ENCODE data around the gene CLSTN2. TPM values are rescaled to one million over a fixed set of nuclear protein-coding genes. Genes with fewer than 3 reads are reported as not detected.
"Not testable (repeated sequence)": the region's sequence is repeated elsewhere in the genome, so short reads cannot be mapped to it uniquely, and the experiment has no call there.

Gene CLSTN2
- polyA plus RNA-seq, 12 donors: 2.5 to 5.7 (median 3.4) TPM; not detected in 1

DNA sequence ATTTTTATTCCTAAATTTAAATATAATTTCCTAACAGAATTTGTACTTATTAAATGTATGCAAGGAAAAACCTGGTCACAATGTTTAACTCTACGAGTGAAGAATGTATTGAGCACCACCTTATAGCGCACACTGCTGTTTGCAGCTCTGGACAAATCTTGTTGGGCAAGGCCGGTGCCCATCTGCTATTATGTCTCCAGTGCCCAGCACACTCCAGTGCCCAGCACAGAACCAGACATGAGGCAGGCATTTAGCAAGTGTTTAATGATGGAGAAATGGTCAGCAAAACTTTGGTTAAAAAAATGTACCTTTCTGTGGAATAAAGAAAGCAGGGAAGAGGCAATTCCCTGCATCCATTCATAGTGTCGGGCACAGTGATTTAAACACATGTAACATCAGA lies 488.2 kb downstream of the CLSTN2 start:
- no peak for DNase-seq

DNA sequence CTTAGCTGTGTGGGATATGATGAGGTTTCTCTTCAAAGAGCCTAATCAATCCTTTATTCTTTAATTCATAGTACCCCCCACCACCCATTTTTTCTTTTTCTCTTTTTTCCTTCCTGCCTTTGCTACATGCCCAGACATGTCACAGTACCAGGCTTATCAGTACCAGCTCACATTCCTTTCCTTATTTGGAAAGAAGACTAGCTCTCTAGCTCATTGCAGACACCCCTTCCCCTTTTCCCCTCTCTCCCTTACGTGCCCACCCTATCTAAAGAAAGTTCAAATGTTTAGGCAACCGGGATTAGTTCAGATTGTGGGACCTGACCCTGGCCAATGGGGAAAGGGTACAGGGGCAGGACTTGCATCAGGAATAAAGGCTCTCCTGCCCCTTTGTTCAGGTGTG lies 488.6 kb downstream of the CLSTN2 start:
- not testable (repeated sequence) for DNase-seq

DNA sequence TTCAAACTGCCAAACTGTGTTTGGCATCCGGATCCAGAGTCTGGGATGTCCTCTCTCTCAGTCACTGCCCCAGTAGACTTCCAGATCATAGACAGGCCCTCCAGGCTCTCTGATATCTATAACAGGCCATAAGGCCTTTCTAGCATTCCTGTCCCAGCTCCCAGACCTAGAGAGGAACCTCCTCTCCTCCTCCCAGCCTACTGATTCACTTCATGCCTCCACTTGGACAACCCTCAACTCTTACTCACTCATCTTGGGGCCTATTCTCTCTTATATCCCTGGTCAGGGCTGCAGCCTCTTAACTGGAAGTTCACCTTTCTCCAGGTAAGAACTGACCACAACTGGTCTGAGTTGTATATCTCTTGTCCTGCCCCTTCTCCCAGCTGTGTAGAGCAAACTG lies 489.2 kb downstream of the CLSTN2 start:
- DNase-seq: no peak

DNA sequence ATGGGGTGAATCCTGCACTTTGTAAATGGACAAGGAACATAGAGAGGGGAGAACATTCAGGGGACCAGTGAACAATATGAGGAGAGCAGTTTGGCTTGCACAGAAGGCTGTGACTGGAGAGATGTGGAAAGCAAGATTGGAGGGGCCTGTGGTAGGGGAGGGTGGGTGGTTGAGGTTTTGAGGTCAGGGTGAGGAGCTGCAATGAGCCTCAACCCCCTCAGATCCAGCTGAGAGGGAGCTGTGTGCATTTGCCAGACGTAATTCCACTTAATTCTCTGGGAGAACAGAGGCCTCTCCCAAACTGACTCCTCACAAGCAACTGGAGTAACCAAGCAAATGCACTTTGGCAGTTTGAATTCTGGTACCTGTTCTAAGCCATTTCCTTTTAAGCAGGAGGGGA lies 489.7 kb downstream of the CLSTN2 start:
- no peak for DNase-seq

DNA sequence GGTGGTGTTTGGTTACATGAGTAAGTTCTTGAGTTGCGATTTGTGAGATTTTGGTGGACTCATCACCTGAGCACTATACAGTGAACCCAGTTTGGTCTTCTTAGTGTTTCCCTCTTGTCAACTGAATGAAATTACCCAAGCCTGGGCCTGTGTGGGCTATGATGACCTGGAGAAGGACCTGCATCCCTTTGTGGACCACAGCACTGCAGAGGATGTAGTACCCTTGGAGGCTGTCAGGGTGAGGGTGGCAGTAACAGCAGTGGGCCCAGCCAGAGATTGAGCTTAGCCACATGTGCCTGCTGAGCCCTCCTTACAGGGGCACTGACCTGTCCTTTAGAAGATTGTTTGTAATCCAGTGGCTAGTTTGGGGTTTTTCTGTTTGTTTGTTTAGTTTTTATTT lies 492.8 kb downstream of the CLSTN2 start:
- no peak for DNase-seq

DNA sequence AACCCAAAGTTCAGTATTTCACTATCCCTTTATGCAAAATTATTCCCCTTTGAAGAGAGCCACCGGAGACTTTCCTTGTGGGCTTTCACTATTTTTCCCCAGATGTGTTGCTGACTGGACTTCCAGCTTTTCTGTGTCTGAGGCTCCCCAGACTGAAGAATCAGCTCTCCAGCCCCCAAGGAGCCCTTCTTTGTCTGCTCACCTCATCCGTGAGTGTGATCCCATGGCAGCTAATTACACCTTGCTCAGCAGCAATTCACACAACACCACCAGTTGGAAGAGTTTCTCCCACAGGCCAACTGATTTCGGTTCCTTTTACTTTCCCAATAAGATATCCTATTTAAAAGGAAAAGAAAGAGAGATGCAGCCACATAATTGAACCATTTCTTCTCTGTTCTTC lies 493.4 kb downstream of the CLSTN2 start:
- no peak for DNase-seq

DNA sequence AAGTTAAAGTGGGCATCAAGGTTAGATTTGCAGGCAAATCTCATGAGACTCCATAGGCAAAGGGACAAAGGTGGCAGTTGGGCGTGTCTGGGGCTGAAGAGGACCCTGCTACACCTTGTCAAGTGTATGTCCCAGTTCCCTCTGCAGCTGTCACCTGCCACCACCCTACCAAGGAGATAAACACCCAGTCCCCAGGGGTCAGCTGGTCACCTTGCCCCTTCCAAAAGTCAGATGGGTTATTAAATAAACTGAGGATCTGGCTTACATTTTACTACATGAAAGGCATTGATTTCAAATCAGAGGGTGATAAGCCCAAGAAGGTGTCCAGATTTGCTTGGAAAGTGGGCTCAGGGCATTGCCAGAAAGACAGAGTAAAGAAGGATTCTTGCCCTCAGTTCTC lies 494.8 kb downstream of the CLSTN2 start:
- no peak for DNase-seq

DNA sequence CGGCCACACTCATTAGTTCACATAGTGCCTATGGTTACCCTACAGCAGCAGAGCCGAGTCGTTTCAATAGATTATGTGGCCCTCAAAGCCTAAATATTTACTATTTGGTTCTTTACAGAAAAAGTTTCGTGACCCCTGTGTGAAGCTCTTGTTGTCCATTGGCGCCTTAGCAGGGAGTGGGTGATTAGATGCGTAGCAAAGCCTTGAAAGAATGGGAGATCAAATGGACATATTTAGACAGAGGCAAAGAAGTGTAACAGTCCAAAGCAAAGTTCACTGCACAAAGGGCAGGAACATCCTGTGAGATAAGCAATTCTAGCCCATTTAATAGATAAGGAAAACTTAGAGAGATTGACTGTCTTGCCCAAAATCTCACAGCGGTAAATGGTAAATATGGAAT lies 495.5 kb downstream of the CLSTN2 start:
- no peak for DNase-seq

DNA sequence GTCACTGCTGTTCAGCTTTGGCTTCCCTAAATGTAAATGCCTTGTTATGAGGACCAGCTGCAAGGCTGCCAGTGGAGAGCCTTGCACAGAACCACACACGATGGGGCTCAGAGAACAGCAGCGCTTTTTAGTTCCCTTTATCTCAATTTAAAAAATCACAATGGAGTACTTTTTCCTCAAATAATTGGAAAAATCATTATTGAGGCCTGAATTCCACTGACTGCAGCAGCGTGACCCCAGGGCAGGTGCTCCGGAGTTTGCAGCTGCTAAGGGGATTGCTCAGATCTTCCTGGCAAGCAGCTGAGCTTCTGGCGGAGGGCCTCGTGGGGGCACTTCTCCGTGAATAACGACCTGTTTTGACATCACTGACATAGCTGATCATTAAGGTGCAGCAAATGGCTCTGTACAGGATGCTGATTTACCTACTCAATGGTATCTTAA lies 497.3 kb downstream of the CLSTN2 start:
- DNase-seq: peak; percentile 38

DNA sequence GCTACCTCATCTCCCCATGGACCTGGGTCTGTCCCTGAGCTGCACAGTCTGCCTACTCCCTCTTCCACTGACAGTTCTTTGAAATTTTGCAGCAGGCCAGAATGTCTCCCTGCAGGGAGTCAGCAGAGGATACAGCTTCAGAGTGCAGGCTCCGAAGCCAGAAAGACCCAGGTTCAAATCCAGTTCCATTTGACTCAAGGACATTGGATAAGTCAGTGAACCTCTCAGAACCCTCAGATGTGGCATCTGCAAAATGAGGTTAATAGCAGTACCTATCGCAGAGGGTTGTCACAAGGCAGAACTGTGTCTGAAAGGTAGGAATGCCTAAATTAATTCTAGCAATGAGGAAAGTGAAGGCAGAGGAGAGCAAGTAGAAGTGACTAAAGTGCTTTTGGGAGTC lies 498.4 kb downstream of the CLSTN2 start:
- DNase-seq: no peak

DNA sequence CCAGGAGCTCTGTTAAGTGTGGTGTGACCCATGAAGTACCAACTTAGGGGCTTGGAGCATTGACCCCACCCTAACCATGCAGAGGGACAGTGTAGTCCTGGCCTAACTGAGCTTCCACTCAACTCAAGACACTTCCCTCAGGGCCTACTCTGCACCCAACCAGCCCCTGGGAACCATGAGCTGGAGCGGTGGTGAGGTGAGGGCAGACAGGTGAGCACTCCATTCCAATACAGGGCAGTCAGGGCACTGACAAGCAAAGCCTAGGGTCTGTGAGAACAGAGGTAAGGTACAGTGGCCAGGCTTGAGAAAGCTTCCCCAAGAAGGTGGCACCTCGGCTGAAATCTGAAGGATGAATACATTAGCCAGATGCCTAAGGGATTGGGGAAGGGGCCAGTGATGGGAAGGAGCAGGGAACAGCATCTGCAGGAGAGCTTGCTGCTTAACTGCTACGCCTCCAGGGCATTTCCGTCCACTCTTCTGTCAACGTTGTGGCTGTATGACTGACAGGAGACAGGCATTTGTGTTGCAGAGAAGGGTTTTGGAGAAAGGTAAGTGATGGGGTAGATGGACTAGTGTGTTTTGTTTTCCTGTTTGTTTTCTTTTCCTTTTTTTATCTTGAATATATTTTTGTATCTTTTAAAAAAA lies 499.4 kb downstream of the CLSTN2 start:
- DNase-seq: no peak

DNA sequence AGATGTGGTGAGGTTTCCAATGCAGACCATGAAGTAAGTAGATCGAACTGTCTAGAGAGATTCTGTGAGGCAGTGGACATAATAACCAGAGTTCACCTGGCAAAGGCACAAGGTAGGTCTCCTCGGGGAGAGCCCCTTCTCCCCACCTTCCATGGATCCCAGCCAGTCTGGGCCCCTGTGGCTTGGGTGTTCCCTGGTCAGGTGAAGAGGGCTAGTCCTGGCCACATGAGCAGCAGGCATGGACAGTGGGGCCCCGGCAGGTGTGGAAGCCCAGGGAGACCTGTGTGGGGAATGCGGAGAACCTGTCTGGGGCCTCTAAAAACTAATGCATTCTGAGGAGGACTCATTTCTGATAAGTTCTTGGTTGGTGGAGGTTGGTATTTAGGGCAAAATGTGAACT lies 501.4 kb downstream of the CLSTN2 start:
- no peak for DNase-seq

DNA sequence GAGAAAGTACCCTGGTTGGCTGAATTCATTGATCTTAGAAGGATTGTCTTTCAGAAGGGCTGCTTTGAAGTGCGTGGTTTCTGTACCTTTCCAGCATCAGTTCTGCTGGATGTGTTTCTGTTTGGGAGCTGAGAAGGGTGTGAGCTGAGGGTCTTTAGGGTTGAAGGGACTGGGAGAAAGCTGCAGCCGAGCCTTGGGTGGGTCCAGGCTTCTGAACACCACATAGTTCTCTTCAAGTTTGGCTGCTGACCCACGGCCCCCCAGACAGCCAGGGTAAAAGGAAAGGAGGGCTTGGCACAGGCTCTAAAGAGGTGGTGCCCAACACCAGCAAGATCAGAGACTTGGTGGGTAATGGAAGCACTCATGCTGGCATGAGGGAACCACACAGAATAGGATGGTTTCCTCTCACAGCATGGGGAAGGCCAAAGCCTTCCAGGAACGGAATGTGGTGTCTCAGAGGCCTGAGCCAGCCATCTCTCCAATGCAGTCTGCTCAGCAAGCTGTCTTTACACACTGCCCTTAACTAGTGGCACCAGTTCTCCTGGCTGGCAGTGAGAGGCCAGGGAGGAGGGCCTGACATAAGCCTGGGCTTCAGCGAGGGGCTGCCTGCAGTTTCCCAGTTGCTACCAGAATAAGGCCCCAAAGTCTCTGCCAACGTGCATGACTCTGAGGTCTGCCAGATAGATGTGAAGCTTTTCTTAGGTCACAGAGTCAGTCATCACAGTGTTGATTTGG lies 503.9 kb downstream of the CLSTN2 start:
- DNase-seq: no peak

DNA sequence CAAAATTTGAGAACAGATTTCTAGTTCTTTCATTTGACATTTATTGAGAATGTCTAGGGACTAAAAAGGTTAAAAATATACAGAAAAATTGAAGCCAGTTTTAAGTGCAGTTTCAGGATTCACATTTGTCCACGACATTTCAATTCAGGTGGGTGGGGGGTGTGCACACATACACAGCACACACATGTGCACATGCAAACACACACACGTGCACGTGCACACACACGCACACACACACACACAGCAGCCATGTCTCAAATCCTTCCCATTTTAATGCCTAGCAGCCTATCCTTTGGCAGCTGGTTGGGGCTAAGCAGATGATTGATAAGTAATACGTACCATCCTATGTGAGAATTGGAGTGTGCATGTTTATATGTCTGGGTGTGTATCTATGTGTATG lies 504.5 kb downstream of the CLSTN2 start:
- no peak for DNase-seq

DNA sequence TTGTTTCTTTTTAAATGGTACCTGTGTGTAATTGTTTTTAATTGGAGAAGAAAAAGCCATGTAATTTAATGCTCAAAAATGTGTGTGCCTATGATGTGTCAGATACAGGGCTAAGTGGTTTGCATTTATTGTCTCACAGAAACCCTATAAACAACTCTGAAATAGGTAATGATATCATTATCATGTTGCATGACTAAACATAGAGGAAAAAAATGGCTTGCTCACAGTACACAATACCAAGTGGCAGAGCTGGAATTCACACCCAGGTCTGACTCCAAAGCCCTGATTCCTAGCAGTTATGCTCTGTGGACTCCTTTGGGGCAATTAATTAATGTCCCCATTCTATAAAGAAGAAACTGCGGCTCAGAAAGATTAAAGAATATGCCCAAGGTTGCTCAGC lies 505.5 kb downstream of the CLSTN2 start:
- no peak for DNase-seq

DNA sequence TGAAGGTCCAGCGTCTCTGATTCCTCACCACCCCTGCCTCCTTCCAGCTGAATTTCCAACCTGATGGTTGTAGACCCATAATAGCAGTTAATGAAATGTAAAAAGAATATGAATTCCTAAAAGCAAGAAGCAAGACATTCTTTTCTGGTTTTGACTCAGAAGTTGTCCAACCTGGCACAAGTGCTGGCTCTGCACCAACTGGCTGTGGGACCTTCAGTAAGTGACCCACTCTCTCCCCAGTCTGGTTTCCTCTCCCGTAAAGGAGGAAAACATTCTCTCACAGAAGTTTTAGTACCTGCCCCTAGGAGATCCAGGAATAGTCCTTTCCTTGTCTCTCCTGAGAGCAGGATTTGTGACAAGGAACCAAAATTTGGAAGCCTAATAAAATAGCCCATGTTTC lies 506.0 kb downstream of the CLSTN2 start:
- DNase-seq: no peak

DNA sequence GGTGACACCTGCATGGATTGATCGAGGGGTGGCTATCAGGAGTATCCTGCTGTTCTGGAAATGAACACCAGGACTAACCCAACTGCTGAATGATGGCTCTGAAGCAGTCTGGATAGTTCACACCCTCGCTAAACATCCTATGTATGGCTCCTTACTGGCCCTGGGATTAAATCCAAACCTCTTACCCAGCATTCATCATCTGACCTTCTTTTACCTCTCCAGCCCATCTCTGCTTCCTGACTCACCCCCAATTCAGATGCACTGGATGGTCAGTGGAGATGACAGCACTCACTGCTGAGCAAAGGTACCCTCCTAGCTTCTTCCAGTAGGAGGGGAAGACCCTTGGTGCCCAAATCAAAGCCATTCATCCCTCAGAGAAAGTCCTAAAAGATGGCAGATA lies 507.6 kb downstream of the CLSTN2 start:
- no peak for DNase-seq

DNA sequence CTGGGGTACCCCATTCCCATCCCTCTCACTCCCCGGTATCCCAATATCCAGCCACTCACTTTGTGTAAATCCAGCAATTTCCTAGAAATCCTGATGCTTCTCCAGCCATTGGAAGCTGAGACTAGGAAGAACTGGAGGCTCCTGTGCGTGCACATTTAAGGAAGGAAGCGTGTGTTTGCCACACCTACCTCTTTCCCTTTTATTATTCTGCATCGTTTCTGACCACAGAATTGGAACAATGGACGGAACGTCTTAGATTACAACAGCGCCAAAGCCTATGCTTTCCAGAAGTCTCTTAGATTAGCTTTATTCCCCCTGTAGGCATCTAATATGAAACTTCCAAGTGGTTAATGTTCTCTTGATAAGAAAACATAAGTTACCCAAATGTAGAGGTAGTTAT lies 508.1 kb downstream of the CLSTN2 start:
- no peak for DNase-seq

DNA sequence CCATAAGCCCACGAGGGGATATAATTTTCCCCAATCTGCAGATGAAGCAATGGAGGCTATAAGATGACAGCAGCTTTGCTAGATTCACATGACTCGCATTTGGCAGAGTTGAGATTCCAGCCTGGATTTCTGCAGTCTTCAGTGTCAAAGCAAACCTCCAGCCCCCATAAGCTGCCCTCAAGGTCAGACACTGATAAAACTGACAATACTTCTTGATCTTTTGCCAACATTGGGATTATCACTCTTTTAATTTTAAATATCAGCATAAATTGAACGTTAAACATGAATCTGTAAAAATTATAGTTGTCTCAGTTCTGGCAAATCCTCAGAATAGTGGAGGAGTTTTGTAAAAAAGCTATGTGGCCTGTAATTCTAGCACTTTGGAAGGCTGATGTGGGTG lies 508.8 kb downstream of the CLSTN2 start:
- DNase-seq: no peak

DNA sequence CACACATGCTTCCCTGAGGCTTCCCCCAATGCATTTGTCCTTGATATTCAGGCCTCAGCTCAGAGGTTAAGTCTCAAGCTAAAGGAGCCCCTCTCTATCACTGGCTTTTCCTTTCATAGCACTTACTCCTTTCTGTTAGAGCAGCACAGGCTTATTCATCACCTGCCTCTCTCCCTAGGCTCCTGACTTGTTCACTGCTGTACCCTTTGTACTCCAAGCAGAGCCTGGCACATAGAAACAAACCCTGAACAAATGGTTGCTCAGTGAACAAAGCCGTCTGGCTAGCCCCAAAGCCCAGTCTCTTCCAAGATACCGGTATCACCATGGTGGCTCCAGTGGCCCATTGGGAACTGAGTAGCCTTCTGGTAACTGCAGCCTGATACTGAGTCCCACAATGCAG lies 511.7 kb downstream of the CLSTN2 start:
- no peak for DNase-seq

DNA sequence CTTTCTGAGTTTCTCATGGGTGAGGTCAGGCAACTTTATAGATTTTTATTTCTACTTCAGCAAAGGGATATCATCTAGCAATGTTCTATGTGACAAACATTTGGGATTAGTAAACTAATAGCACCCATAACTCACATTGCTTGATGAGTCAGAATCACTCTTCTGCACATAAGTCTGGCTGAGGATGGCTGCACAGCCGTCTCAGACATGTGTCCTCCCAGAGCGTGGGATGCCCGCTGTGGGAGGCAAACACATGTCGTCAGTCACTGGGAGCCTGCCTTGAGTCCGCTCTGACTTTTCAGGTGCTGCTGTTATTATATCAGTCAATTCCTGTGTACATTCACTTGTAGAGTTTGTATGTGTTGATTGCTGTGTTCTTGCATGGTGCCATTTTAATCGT lies 512.2 kb downstream of the CLSTN2 start:
- DNase-seq: no peak

DNA sequence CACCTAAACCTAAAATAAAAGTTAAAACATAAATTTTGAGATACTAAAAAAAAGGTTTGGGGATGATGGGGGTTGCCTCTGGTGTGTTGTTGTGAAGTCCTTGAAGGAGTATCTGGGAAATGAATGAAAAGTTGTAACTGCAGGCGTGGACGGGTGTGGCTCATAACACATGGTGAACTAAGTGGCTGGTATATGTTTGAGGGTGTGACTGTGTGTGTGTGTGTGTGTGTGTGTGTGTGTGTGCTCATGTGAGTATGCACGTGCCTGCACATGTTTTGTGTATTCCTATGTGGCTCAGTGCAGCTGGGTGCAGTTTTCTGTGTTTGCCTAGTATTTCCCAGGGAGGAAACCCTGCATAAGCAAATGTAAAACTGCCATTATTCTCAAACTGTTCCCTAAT lies 513.0 kb downstream of the CLSTN2 start:
- DNase-seq: no peak

DNA sequence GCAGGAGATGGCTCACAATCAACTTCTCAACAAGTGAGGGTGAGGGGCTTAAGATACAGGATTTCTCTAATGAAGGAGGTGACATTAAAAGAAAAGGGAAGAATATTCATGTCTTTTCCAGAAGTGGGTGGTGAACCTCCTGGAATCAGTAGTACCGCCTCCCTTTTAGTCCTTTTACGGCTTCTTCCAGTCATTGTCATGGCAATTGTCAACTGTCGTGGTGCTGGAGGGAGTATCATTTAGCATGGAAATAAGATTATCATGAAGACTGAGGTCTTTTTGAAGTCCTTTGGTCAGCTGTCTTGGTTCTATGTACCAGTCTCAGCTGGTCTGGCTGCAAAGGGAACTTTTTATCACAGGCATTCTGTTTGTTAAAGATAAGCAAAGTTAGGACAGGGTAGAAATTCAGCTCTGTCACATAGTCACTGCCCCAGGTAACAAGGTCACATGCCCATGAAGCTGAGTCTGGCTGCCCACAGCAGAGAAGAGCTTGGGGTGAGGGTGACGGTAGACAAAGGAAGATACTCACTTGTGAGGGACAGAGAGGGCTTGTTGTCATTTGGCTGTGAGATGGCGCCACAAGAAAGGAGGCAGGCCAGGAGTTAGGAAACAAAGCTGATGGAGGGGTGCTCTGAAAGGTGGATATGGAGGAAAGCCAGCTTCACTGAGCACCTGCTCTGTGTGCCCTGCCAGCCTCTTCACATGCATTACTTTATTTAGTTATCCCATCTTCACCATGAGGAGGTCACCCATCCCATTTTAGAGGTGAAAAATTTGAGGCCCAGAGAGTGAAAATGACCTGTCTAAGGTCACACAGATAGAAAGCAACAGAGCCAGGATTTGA lies 514.6 kb downstream of the CLSTN2 start:
- DNase-seq: no peak

All from muscle of arm (tissue), 12 donors.